ENCODE measurements around the gene METTL1. TPM values are rescaled to one million over a fixed set of nuclear protein-coding genes. Genes with fewer than 3 reads are reported as not detected.

Gene METTL1
- total and polyA plus RNA-seq, 2 donors from 2014 or later = 23.4 to 69.4 TPM

- H3K9ac ChIP-seq (ENCODE audit: low read length in 3 of 3) = no peak overlapping the region
- no peaks in the 10 kb centered on the region for H3K36me3 ChIP-seq (ENCODE audit: control insufficient read depth in 2 of 3, insufficient read depth in 3 of 3, low read length in 3 of 3)
- FAIRE-seq = no peak
- H3K4me3 ChIP-seq (ENCODE audit: low read length in 3 of 3) = no peak overlapping the region
- no peak for TF ChIP-seq CTCF (IDR thresholded peaks at IDR 0.05; ENCODE audit: borderline replicate concordance, extremely low read depth, insufficient read depth)
- peaks cover 0 to 10% (median 9%) of the 10 kb centered on the region in 3 donors for H3K4me1 ChIP-seq (ENCODE audit: control insufficient read depth in 2 of 3, insufficient read depth in 2 of 3, low read depth in 1 of 3, low read length in 3 of 3)
- H3K27me3 ChIP-seq (ENCODE audit: control insufficient read depth, insufficient read depth, low read length) = peaks cover 20% of the 10 kb centered on the region
- H3K9me3 ChIP-seq (ENCODE audit: control insufficient read depth in 2 of 3, insufficient read depth in 1 of 3, low read length in 3 of 3) = no peaks in the 10 kb centered on the region
- intact Hi-C loops (cut with DNase I) = no loop called here
- DNase-seq = no peak
- H3K27ac ChIP-seq (ENCODE audit: low read depth in 2 of 2, low read length in 2 of 2) = no peak overlapping the region
These were observed 31.1 kb downstream of the METTL1 start for GRCh38 chr12:57740656-57741412.

- no peak overlapping the region for H3K27ac ChIP-seq (ENCODE audit: low read depth in 2 of 2, low read length in 2 of 2)
- no peak overlapping the region for H3K4me3 ChIP-seq (ENCODE audit: low read length in 3 of 3)
- no peak overlapping the region for H3K9ac ChIP-seq (ENCODE audit: low read length in 3 of 3)
- no peaks in the 10 kb centered on the region for H3K9me3 ChIP-seq (ENCODE audit: control insufficient read depth in 2 of 3, insufficient read depth in 1 of 3, low read length in 3 of 3)
- peaks cover 0 to 7% (median 4%) of the 10 kb centered on the region in 3 donors for H3K4me1 ChIP-seq (ENCODE audit: control insufficient read depth in 2 of 3, insufficient read depth in 2 of 3, low read depth in 1 of 3, low read length in 3 of 3)
- peaks cover 28% of the 10 kb centered on the region for H3K27me3 ChIP-seq (ENCODE audit: control insufficient read depth, insufficient read depth, low read length)
- DNase-seq = no peak
- TF ChIP-seq CTCF (IDR thresholded peaks at IDR 0.05; ENCODE audit: borderline replicate concordance, extremely low read depth, insufficient read depth) = no peak
- intact Hi-C loops (cut with DNase I) = no loop called here
- FAIRE-seq = no peak
- H3K36me3 ChIP-seq (ENCODE audit: control insufficient read depth in 2 of 3, insufficient read depth in 3 of 3, low read length in 3 of 3) = no peaks in the 10 kb centered on the region
These were observed 31.9 kb downstream of the METTL1 start for GRCh38 chr12:57739914-57740538.

GRCh38 chr12:57739387-57739786 lies 32.5 kb downstream of the METTL1 start:
- Histone ChIP-seq H3K27ac (ENCODE audit: low read depth in 2 of 2, low read length in 2 of 2) (no peak overlapping the region), H3K4me3 (ENCODE audit: low read length in 3 of 3) (no peak overlapping the region), H3K36me3 (ENCODE audit: control insufficient read depth in 2 of 3, insufficient read depth in 3 of 3, low read length in 3 of 3) (no peaks in the 10 kb centered on the region), H3K9ac (ENCODE audit: low read length in 3 of 3) (no peak overlapping the region), H3K9me3 (ENCODE audit: control insufficient read depth in 2 of 3, insufficient read depth in 1 of 3, low read length in 3 of 3) (no peaks in the 10 kb centered on the region), H3K4me1 (ENCODE audit: control insufficient read depth in 2 of 3, insufficient read depth in 2 of 3, low read depth in 1 of 3, low read length in 3 of 3) (peaks cover 0 to 7% (median 4%) of the 10 kb centered on the region in 3 donors), H3K27me3 (ENCODE audit: control insufficient read depth, insufficient read depth, low read length) (peaks cover 34% of the 10 kb centered on the region)
- TF ChIP-seq CTCF (IDR thresholded peaks at IDR 0.05; ENCODE audit: borderline replicate concordance, extremely low read depth, insufficient read depth) = no peak
- FAIRE-seq (no peak), DNase-seq (no peak)
- intact Hi-C loops (cut with DNase I) = no loop called here
